ENCODE measurements around the gene SGCA. TPM values are rescaled to one million over a fixed set of nuclear protein-coding genes. Genes with fewer than 3 reads are reported as not detected.

Gene SGCA
- total RNA-seq, 1 donor from 2014 or later = 0.25 TPM

Other genes starting within 250 kb of the SGCA start
- gene DLX4, start 196.8 kb upstream of the SGCA start, total RNA-seq = not detected
- under 0.01 TPM for gene DLX3, start 170.8 kb upstream of the SGCA start, total RNA-seq
- gene ITGA3, start 109.9 kb upstream of the SGCA start, total RNA-seq = 17.2 TPM
- gene PDK2, start 70.7 kb upstream of the SGCA start, total RNA-seq = 11.1 TPM
- gene SAMD14, start 35.8 kb upstream of the SGCA start, total RNA-seq = 30.5 TPM
- gene PPP1R9B, start 15.3 kb upstream of the SGCA start, total RNA-seq = 52.1 TPM
- 41.1 TPM for gene COL1A1, start 35.6 kb downstream of the SGCA start, total RNA-seq
- gene TMEM92, start 108.5 kb downstream of the SGCA start, total RNA-seq = not detected
- 4.2 TPM for gene XYLT2, start 180.1 kb downstream of the SGCA start, total RNA-seq
- gene MRPL27, start 207.2 kb downstream of the SGCA start, total RNA-seq = 28.8 TPM
- gene EME1, start 207.2 kb downstream of the SGCA start, total RNA-seq = 0.74 TPM
- gene LRRC59, start 231.5 kb downstream of the SGCA start, total RNA-seq = 35.4 TPM

All from temporal lobe (tissue), 1 donor.